Breast epithelium (tissue), 4 donors: Measurements from ENCODE around the gene ALK. TPM values are rescaled to one million over a fixed set of nuclear protein-coding genes. Genes with fewer than 3 reads are reported as not detected.

Experiments used
- DNase-seq, 2 donors: peaks; one replicate each; pipeline ENCODE4 v3.0.0-alpha.2; 2019; ENCODE audit warnings: low spot score in 2 of 2
- H3K27ac ChIP-seq, 2 donors: fragments of 200-600 bp; sonication (generic) in 1 of 2; one replicate each; pipeline ENCODE4 v1.5.1; 2016 to 2019; ENCODE audit warnings: mild to moderate bottlenecking in 1 of 2
- H3K27me3 ChIP-seq, 2 donors: fragments of 200-600 bp; sonication (generic) in 1 of 2; one replicate each; pipeline versions ENCODE4 v1.5.1 to v1.6.0; 2017 to 2019; ENCODE audit warnings: control low read depth in 1 of 2, mild to moderate bottlenecking in 1 of 2
- H3K36me3 ChIP-seq: fragments of 200-600 bp; one replicate; pipeline ENCODE4 v1.5.1; 2019
- H3K4me1 ChIP-seq, 2 donors: fragments of 200-600 bp; sonication (generic); one replicate each; pipeline ENCODE4 v1.5.1; 2016 to 2019; ENCODE audit warnings: control low read depth in 1 of 2
- H3K4me3 ChIP-seq, 3 donors: fragments of 200-600 bp; sonication (generic); 1 replicate in 2 of 3; 2 replicates in 1 of 3; pipeline ENCODE4 v1.5.1; 2016 to 2019; ENCODE audit warnings: mild to moderate bottlenecking in 3 of 3, moderate library complexity in 2 of 3
- H3K9me3 ChIP-seq, 2 donors: fragments of 200-600 bp; sonication (generic) in 1 of 2; one replicate each; pipeline ENCODE4 v1.5.1; 2016 to 2019; ENCODE audit warnings: control low read depth in 1 of 2
- CTCF ChIP-seq, 3 donors: fragments of 450-650 bp; IDR thresholded peaks; one replicate each; pipeline ENCODE4 v1.5.1; 2016 to 2017; ENCODE audit warnings: antibody characterized with exemption in 3 of 3, mild to moderate bottlenecking in 3 of 3, moderate library complexity in 3 of 3
- POLR2A ChIP-seq: fragments of 450-650 bp; IDR thresholded peaks from one replicate; pipeline ENCODE4 v1.6.1; 2016; ENCODE audit warnings: antibody characterized with exemption, mild to moderate bottlenecking, moderate library complexity
- POLR2AphosphoS5 ChIP-seq, 3 donors: sonication (generic); formaldehyde crosslinking; IDR thresholded peaks; one replicate each; pipeline ENCODE4 v1.6.1; 2017; ENCODE audit warnings: antibody characterized with exemption in 3 of 3
- intact Hi-C: fragments of 100-400 bp; cut with DNase I; formaldehyde crosslinking; loops from one replicate; pipeline ENCODE4 v1.15.1; 2023; ENCODE audit warnings: low total_unique reads
- total RNA-seq, 3 donors: library from RNA; depleted of rRNA; stranded (reverse); fragments of >200 nt; gene quantifications; one replicate each; pipeline ENCODE4 v1.1.0, GENCODE V29; 2016

ALK gene
- total RNA-seq, 3 donors from 2014 or later = 0.33 to 5.6 (median 0.64) TPM

- Histone ChIP-seq H3K27me3 (no peaks in the 10 kb centered on the region), H3K9me3 (no peaks in the 10 kb centered on the region), H3K4me3 (no peak overlapping the region), H3K36me3 (no peaks in the 10 kb centered on the region), H3K27ac (no peak overlapping the region), H3K4me1 (no peaks in the 10 kb centered on the region)
- no peak for TF ChIP-seq POLR2AphosphoS5 (IDR thresholded peaks at IDR 0.05)
- no peak for TF ChIP-seq CTCF (IDR thresholded peaks at IDR 0.05)
- no peak for TF ChIP-seq POLR2A
- intact Hi-C loops = no loop called here
- no peak for DNase-seq
Measured at GRCh38 chr2:29761278-29761677, 160.1 kb downstream of the ALK start.

DNA sequence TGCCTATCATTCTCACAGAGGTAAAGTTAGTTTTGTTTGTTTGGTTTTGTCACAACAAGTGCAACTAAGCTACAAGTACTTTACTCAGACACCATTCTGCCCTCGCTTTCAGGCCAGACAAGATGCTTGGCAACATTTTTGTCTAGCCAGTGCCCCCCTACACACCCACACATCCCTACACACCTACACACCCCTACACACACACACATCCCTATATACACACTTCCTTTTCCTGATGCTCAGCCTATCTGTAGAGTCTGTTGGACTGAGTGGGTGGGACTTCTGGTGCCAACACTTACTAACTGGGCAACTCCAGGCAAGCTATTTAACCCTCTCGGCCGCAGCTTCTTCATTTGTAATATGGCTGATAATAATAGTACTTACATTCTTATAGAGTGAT lies 161.4 kb downstream of the ALK start:
- Histone ChIP-seq H3K27me3 (no peaks in the 10 kb centered on the region), H3K36me3 (no peaks in the 10 kb centered on the region), H3K27ac (no peak overlapping the region), H3K4me1 (no peaks in the 10 kb centered on the region), H3K9me3 (no peaks in the 10 kb centered on the region), H3K4me3 (no peak overlapping the region)
- intact Hi-C loops = no loop called here
- no peak for DNase-seq
- no peak for TF ChIP-seq POLR2AphosphoS5 (IDR thresholded peaks at IDR 0.05)
- no peak for TF ChIP-seq POLR2A
- no peak for TF ChIP-seq CTCF (IDR thresholded peaks at IDR 0.05)

GRCh38 chr2:29759360-29759759 lies 162.0 kb downstream of the ALK start:
- TF ChIP-seq CTCF (IDR thresholded peaks at IDR 0.05) (no peak), POLR2A (no peak), POLR2AphosphoS5 (IDR thresholded peaks at IDR 0.05) (peak in 1 of 3 donors; percentile 21)
- DNase-seq = no peak
- Histone ChIP-seq H3K27me3 (no peaks in the 10 kb centered on the region), H3K36me3 (no peaks in the 10 kb centered on the region), H3K4me3 (no peak overlapping the region), H3K4me1 (no peaks in the 10 kb centered on the region), H3K9me3 (no peaks in the 10 kb centered on the region), H3K27ac (no peak overlapping the region)
- intact Hi-C loops = no loop called here

DNA sequence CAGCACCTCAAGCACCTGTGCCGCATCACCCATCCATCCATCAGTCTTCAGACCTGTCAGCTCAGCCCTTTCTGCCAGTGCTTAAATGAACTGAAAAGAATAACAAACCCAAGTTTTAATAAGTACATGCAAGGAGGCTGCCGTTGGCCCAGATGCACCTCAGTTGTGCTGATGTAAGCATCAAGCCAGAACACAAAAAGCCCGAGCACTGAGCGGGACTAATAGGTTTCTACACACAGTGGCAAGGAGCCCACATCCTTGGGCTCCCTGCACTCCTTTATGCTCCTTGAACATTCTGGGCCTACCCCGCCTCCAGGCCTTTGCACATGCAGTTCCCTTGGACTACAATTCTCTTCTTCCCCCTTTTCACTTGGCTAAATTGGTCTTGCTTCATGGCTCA lies 165.6 kb downstream of the ALK start:
- Histone ChIP-seq H3K27me3 (no peaks in the 10 kb centered on the region), H3K4me3 (no peak overlapping the region), H3K36me3 (no peaks in the 10 kb centered on the region), H3K4me1 (no peaks in the 10 kb centered on the region), H3K9me3 (no peaks in the 10 kb centered on the region), H3K27ac (no peak overlapping the region)
- intact Hi-C loops = no loop called here
- no peak for DNase-seq
- TF ChIP-seq POLR2AphosphoS5 (IDR thresholded peaks at IDR 0.05) (no peak), CTCF (IDR thresholded peaks at IDR 0.05) (no peak), POLR2A (no peak)

- no peaks in the 10 kb centered on the region for H3K27me3 ChIP-seq
- no peaks in the 10 kb centered on the region for H3K4me1 ChIP-seq
- intact Hi-C loops = no loop called here
- H3K9me3 ChIP-seq = no peaks in the 10 kb centered on the region
- DNase-seq = no peak
- no peak overlapping the region for H3K27ac ChIP-seq
- TF ChIP-seq CTCF (IDR thresholded peaks at IDR 0.05) (no peak), POLR2AphosphoS5 (IDR thresholded peaks at IDR 0.05) (no peak), POLR2A (no peak)
- no peaks in the 10 kb centered on the region for H3K36me3 ChIP-seq
- H3K4me3 ChIP-seq = no peak overlapping the region
Measured at GRCh38 chr2:29755233-29755632, 166.2 kb downstream of the ALK start.
